NB4 (cell line): ENCODE measurements around the gene PTX3.

Experiments used
- CTCF ChIP-seq: IDR thresholded peaks from one replicate; pipeline ENCODE4 v1.5.1; 2012; ENCODE audit warnings: low read depth, low read length
- MAX ChIP-seq: IDR thresholded peaks from 2 replicates; pipeline ENCODE4 v1.6.1; 2011; ENCODE audit warnings: low read depth, low read length
- MYC ChIP-seq: IDR thresholded peaks from 2 replicates; pipeline ENCODE4 v1.6.1; 2011; ENCODE audit warnings: low read depth, low read length
- POLR2A ChIP-seq: IDR thresholded peaks from 2 replicates; pipeline ENCODE4 v1.6.1; 2011; ENCODE audit warnings: mild to moderate bottlenecking; ENCODE audit not compliant: insufficient read length; ENCODE audit errors: extremely low read depth

GRCh38 chr3:157410945-157411344 is 25.7 kb upstream of the PTX3 start:
- TF ChIP-seq CTCF (no peak), POLR2A (no peak), MAX (no peak), MYC (no peak)
